ENCODE results near the gene ABCC4.

- TF ChIP-seq CTCF (IDR thresholded peaks at IDR 0.05) (no peak), POLR2A (IDR thresholded peaks at IDR 0.05) (no peak)
Observed at GRCh38 chr13:95118541-95119324, 182.5 kb downstream of the ABCC4 start.
